Body of pancreas (tissue), 4 donors: ENCODE measurements around the gene ADAM15.

Experiments used
- CTCF ChIP-seq, 7 experiments: fragments of 450-650 bp in 4 of 7; fragments of 200-600 bp in 3 of 7; sonication (generic) in 3 of 7; IDR thresholded peaks; one replicate each; pipeline ENCODE4 v1.5.1; 2016 to 2019; ENCODE audit warnings: antibody characterized with exemption in 7 of 7
- POLR2A ChIP-seq, 3 donors: fragments of 450-650 bp; IDR thresholded peaks; one replicate each; pipeline ENCODE4 v1.6.1; 2016; ENCODE audit warnings: antibody characterized with exemption in 3 of 3, mild to moderate bottlenecking in 2 of 3

GRCh38 chr1:155017041-155017945 lies 33.8 kb upstream of the ADAM15 start:
- TF ChIP-seq POLR2A (IDR thresholded peaks at IDR 0.05) (peak; percentile 14 to 32 (median 27)), CTCF (IDR thresholded peaks at IDR 0.05) (peak; percentile 97 to 100 (median 100))
